ENCODE measurements around the gene AANAT.

AANAT gene

GRCh38 chr17:76442341-76443338 lies 24.8 kb upstream of the AANAT start:
- no peak for DNase-seq (ENCODE audit: low read depth, low spot score)

DNA sequence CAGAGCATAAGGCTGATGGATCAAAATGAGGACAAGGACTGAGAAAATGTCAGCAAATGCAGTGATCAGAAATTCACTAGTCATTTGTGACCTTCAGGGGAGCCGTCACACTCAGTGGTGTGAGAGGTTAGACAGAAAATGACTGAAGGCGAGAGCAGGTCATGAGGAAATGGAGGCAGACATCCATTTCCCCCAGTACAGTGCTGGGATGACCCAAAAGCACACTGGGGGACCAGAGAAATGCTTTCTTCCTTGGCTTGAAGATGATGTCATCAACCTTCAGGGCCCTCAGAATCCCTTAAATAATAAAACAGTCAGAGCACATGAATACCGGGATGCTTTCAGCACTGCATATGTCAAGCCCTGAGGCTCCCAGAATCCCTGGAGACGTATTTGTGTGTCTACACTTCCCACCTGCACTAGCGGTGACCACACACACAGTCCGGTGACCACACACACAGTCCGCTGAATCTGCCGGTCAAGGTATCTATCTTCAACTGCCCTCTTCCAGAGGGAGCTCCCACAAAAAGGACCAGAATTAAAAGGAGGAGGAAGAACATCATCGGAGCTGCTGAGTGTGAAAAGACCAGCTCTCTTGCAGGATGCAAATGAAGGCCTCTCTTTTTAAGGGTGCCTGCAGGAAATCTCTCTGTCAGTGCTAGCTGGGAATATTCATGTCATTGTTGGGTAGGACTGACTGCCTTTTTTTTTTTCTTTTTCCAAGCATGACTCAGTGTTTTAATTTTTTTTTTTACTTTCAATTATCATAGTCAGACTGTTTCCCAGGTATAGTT lies 22.7 kb upstream of the AANAT start:
- no peak for DNase-seq (ENCODE audit: low read depth, low spot score)

DNA sequence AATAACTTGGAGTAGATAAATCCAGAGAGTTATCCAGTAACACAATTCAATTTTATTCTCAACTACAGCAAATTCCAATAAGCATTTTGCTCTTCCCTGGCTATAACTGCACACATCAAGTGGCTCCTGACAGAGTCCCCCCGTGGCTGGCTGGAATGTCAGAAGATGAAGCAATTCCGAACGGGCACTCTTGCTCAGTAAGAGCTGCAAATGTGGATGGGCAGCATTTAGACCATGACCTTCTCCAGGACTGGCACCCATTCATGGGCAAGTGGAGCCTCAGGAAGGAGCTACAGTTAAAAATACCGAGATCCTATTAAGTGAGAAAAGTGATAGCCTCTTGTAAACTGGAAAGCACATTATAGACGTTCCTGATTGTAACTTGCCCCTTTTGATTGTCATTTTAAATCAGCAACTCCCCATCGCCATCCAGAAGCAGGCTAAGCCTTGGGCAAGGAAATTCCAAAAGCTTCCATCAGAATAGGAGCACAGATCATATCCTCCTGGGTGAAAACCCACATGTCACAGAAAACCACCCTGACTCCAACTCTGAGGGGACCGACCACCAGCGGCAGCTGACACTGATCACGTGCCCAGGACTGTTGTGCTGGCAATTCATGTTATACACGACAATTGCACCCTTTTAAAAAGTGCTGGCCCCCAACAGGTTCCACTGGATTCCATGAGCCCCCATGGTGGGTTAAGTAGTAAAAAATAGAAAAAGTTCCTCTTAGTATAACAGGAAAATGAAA lies 21.5 kb upstream of the AANAT start:
- no peak for DNase-seq (ENCODE audit: low read depth, low spot score)

- no peak for DNase-seq (ENCODE audit: low read depth, low spot score)
Observed at GRCh38 chr17:76446449-76447231, 20.8 kb upstream of the AANAT start.

- DNase-seq (ENCODE audit: low read depth, low spot score), result no peak
Observed at GRCh38 chr17:76447931-76448652, 19.3 kb upstream of the AANAT start.

DNA sequence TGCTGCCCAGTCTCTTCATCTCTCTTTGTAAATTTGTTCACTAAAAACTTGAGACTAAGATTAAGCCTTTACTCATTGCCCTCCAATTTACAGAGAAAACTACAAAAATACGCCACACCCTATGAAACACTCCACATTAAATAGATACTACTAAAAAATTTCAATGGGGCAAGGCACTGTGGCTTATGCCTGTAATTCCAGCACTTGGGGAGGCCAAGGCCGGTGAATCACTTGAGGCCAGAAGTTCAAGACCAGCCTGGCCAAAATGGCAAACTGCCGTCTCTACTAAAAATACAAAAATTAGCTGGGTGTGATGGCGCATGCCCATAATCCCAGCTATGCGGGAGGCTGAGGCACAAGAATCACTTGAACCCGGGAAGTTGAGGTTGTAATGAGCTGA lies 18.3 kb upstream of the AANAT start:
- no peak for DNase-seq (ENCODE audit: low read depth, low spot score)

- DNase-seq (ENCODE audit: low read depth, low spot score), result no peak
Observed at GRCh38 chr17:76451506-76451905, 15.9 kb upstream of the AANAT start.

DNA sequence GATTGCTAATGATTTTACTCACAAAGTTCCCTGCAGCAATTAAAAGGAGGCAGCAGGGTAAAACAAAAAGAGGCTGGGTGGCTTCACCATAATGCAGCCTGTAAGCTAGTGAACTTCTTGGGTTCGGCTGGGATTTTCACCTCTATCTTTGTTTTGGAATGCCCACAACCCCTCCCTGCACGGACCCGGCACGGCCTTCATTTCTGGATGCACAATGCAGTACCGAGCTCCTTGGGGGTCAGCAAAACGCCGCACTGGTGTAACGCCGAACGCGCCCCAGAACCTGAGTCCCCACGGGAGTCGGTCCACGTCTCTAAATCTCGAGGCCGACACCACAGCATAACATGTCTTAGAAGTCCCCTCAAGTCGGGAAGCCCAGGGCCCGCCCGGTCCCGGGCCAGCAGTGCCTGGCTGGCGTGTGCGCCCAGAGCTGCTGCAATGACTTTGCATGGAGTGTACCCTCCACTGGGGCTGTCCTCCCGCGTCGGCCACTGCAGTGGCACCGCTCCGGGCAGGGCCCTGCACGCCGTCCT lies 15.2 kb upstream of the AANAT start:
- DNase-seq (ENCODE audit: low read depth, low spot score), result no peak

- DNase-seq (ENCODE audit: low read depth, low spot score), result peak; percentile 84
Observed at GRCh38 chr17:76452660-76453430, 14.6 kb upstream of the AANAT start, which contains the start of gene UBE2O. Gene UBE2O, minus strand, starts transcription at chr17:76453152. Its CDS starts 11 bp downstream, at chr17:76453141.

DNA sequence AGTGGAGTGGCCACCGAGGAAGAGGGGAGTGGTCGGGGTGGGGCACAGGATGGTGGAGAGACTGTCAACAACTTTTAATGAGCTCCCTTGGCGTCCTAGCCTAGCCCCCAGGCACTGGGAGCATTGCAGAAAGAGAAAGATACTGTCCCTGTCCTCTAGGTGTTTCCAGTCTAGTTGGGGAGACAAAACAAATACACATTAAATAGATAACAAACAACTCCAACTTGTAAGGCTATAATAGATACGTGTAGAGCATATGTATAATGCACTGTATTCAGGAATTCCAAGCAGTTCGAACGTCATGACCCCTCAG lies 14.0 kb upstream of the AANAT start:
- DNase-seq (ENCODE audit: low read depth, low spot score), result no peak

DNA sequence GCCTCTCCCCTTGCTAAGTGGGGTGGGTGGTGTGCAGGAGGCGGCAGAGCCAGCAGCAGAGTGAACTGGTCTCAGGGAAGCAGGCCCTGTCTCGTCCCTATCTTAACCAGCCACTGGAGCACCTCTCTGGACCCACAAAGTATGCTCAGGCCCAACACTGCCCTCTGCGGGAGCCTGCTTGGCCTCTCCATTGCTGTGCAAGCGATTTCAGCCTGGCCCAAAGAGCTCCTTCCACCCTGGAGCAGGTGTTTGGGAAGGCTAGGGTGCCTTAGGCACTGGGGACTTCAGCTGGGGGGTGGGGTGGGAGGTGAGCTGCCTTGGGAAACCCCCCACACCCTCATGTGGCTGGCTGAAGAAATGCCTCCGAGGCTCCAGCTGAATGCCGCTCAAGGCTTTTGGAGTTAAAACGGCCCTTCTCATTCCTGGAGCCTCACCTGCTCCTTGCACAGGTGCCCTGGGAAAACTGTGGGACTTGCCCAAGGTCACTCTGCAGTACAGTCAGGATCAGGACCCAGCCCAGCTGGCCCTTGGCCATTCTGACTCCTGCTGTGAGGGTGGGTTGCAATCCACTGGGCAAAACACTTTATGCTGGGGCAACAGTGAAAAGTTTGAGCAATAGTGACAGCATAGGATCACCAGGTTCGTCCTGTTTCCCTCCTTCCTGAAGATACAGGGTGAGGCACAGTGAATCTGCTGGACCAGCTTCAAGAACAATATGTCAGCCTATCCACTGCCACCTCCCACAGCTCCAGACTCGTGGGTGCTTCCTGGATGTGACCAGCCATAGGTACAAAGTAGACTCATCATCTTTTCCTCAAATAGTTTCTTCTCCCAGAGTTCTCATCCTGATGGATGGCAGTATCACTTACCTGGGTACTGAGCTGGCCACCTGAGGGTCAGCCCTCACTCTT lies 8.6 kb upstream of the AANAT start:
- no peak for DNase-seq (ENCODE audit: low read depth, low spot score)

GRCh38 chr17:76459674-76460073 lies 7.7 kb upstream of the AANAT start:
- DNase-seq (ENCODE audit: low read depth, low spot score), result no peak

DNA sequence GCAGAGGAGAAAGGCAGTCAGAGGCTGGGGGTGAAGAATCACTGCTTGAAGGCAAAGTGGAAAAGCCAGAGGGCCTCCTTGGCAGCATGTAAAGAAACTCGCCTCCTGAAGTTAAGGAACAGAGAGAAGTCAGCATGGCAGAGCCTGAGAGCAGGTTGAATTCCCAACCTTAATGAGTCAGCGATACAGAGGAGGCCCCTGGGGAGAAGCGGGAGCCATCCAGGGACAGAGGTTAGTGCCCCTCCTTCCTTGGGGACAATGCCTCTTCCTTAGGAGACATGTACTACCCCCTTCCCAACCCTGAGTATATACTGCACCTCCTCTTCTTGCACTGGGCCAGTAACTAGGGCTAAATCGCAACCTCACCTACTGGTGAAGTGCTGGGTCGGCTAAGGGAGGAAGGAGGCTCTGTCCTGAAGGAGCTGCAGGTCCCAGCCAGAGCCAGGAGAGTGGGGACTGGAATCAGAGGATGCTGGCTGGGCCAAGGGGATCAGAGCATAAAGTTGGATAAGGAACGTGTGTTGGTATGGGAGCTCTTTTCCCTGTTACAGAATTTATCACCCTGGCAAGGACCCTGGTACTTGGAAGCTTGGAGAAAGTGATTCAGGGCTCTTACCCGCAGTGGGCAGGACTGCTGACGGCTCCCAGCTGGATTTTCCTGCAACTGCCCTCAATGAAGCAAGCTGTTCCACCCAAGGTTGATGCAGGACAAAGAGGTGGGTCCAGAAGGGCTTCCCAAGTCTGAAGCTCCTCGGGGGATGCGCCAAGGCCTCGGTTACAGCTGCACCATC lies 5.4 kb upstream of the AANAT start:
- no peak for DNase-seq (ENCODE audit: low read depth, low spot score)

DNA sequence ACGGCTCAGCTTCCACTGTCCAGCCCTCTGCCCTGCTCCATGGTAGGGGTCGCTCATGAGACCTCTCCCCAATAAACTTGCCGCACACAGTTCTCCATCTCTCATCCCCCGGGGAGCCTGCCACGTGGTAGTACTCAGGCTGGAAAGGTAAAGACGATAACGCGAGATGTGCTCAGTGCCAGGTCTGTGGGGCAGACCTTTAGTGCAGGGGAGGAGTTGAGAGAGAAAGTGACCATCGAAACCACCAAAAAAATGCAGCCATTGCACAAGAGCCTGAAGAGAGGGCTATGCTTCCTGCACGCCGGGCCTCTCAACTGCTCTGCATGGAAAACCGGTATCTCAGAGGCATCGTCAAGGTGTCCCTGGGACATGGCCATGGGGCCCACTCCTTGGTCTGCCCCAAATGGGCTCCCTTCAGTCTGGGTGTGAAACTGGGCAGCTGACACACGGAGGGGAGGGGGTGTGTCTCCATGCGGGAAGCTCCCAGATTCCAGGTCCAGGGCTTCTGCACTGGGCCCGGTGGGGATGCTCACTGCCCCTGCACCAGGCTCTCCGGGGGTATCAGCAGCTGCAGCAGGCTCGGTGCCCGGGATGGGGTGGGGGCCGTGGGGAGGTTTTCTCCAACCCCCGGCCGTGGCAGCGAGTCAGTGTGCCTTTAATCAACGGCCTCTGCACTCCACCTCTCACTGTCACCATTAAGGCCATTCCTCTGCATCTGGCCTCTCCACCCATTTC lies 4.7 kb upstream of the AANAT start:
- DNase-seq (ENCODE audit: low read depth, low spot score), result no peak

GRCh38 chr17:76466775-76467130 lies 650 bp upstream of the AANAT start:
- no peak for DNase-seq (ENCODE audit: low read depth, low spot score)

- no peak for DNase-seq (ENCODE audit: low read depth, low spot score)
Observed at GRCh38 chr17:76467809-76468633, 618 bp downstream of the AANAT start.

Measured in activated naive CD8-positive, alpha-beta T cell treated with anti-CD3 and anti-CD28 coated beads, Interleukin-2, amount 50 U/mL, for 16 hours (primary cell).